ENCODE results near the gene RBM47. TPM values are rescaled to one million over a fixed set of nuclear protein-coding genes. Genes with fewer than 3 reads are reported as not detected.
A peak's percentile ranks its signal among the peaks of the same experiment; 100 is the strongest.

RBM47 gene
- total RNA-seq, 5 donors from 2014 or later (not counting 1 experiment from before 2014, with no cell fraction given), result 0.19 to 1.3 (median 0.79) TPM

DNA sequence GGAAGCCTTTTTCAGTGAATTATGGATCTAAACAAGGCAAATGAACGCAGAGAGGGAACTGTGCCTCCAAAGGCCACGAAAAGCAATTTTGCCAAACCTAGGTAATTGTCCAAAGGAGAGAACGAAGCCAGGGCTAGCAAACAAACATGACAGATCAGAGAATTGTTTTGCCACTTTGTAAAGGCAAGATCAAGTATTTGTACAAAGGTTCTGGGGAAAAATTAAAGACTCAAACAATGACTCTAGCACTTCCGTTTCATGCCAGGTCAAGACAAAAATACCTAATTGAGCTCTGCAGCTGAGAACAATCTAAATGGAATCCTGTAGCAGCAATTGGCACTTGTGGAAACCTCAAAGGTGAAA is 8.5 kb downstream of the RBM47 start:
- Histone ChIP-seq H3K36me3 (ENCODE audit: control insufficient read depth in 2 of 2, extremely low read depth in 1 of 2, insufficient read depth in 1 of 2, low read length in 1 of 2) (no peaks in the 10 kb centered on the region), H3K4me1 (ENCODE audit: control insufficient read depth in 1 of 2, extremely low read depth in 1 of 2, insufficient read depth in 2 of 2, low read length in 2 of 2) (peaks cover 0 to 2% of the 10 kb centered on the region in 2 experiments), H3K4me3 (ENCODE audit: control insufficient read depth in 1 of 2, extremely low read depth in 1 of 2, low read length in 1 of 2) (no peak overlapping the region), H3K27ac (ENCODE audit: low read length) (no peak overlapping the region), H3K9me3 (no peaks in the 10 kb centered on the region), H3K27me3 (replicated peaks in 1 of 2; ENCODE audit: control insufficient read depth in 2 of 2, extremely low read depth in 1 of 2, insufficient read depth in 2 of 2, low read length in 1 of 2) (peaks cover 0 to 6% of the 10 kb centered on the region in 2 experiments)
- 70% methylated on average over 2 of the region's 4 CpGs for WGBS (ENCODE audit: insufficient coverage)
- CTCF ChIA-PET, result no interaction called here
- ATAC-seq (replicated peaks in 1 of 4) (no peak), DNase-seq (no peak)
- peaks cover 0 to 4% (median 0%) of the 10 kb centered on the region in 3 donors for H3K9me3 Mint-ChIP-seq
- H3K4me1 Mint-ChIP-seq, result peaks cover 2 to 19% (median 4%) of the 10 kb centered on the region in 3 donors
- H3K36me3 Mint-ChIP-seq, result no peaks in the 10 kb centered on the region
- POLR2A ChIA-PET, result no interaction called here
- H3K27me3 Mint-ChIP-seq, result peaks cover 3 to 15% of the 10 kb centered on the region in 2 donors
- no peak overlapping the region for H3K27ac Mint-ChIP-seq
- no peak overlapping the region for H3K4me3 Mint-ChIP-seq

- POLR2A ChIA-PET, result interaction anchor here in 1 of 2 donors (0.5 kb wide), 1 partner anchor 906 kb away, joined by 4 read pairs; no protein-coding TSS in a partner anchor
These were observed 10.1 kb downstream of the RBM47 start for GRCh38 chr4:40619600-40619999.

DNA sequence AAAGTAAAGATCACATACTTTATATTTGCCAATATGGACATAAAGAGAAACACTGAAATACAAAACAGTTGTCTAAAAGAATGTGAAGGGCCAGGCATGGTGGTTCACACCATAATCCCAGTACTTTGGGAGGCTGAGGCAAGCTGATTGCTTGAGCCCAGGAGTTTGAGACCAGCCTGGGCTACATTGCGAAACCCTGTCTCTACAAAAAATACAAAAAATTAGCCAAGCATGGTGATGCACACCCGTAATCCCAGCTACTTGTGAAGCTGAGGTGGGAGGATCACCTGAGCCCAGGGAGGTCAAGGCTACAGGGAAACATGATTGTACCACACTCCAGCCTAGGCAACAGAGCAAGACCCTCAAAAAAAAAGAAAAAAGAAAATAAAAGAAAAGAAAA is 11.8 kb downstream of the RBM47 start:
- H3K27me3 Mint-ChIP-seq, result peaks cover 0 to 6% of the 10 kb centered on the region in 2 donors
- POLR2A ChIA-PET, result no interaction called here
- H3K36me3 Mint-ChIP-seq, result no peaks in the 10 kb centered on the region
- Histone ChIP-seq H3K27me3 (replicated peaks in 1 of 2; ENCODE audit: control insufficient read depth in 2 of 2, extremely low read depth in 1 of 2, insufficient read depth in 2 of 2, low read length in 1 of 2) (peaks cover 0 to 10% of the 10 kb centered on the region in 2 experiments), H3K9me3 (no peaks in the 10 kb centered on the region), H3K4me3 (ENCODE audit: control insufficient read depth in 1 of 2, extremely low read depth in 1 of 2, low read length in 1 of 2) (no peak overlapping the region), H3K4me1 (ENCODE audit: control insufficient read depth in 1 of 2, extremely low read depth in 1 of 2, insufficient read depth in 2 of 2, low read length in 2 of 2) (peaks cover 0 to 17% of the 10 kb centered on the region in 2 experiments), H3K27ac (ENCODE audit: low read length) (no peak overlapping the region), H3K36me3 (ENCODE audit: control insufficient read depth in 2 of 2, extremely low read depth in 1 of 2, insufficient read depth in 1 of 2, low read length in 1 of 2) (no peaks in the 10 kb centered on the region)
- 83% methylated on average over 1 of the region's 2 CpGs for WGBS (ENCODE audit: insufficient coverage)
- H3K27ac Mint-ChIP-seq, result no peak overlapping the region
- DNase-seq (no peak), ATAC-seq (replicated peaks in 1 of 4) (no peak)
- H3K4me1 Mint-ChIP-seq, result peaks cover 9 to 37% (median 12%) of the 10 kb centered on the region in 3 donors
- peaks cover 0 to 4% (median 0%) of the 10 kb centered on the region in 3 donors for H3K9me3 Mint-ChIP-seq
- CTCF ChIA-PET, result no interaction called here
- H3K4me3 Mint-ChIP-seq, result no peak overlapping the region

More at GRCh38 chr4:40619600-40619999, 10.1 kb downstream of the RBM47 start:
- CTCF ChIA-PET, result no interaction called here
- DNase-seq (no peak), ATAC-seq (replicated peaks in 1 of 4) (no peak)
- H3K4me1 Mint-ChIP-seq, result peaks cover 2 to 20% (median 4%) of the 10 kb centered on the region in 3 donors
- no peak overlapping the region for H3K4me3 Mint-ChIP-seq
- Histone ChIP-seq H3K36me3 (ENCODE audit: control insufficient read depth in 2 of 2, extremely low read depth in 1 of 2, insufficient read depth in 1 of 2, low read length in 1 of 2) (no peaks in the 10 kb centered on the region), H3K9me3 (no peaks in the 10 kb centered on the region), H3K27me3 (replicated peaks in 1 of 2; ENCODE audit: control insufficient read depth in 2 of 2, extremely low read depth in 1 of 2, insufficient read depth in 2 of 2, low read length in 1 of 2) (peaks cover 0 to 10% of the 10 kb centered on the region in 2 experiments), H3K4me3 (ENCODE audit: control insufficient read depth in 1 of 2, extremely low read depth in 1 of 2, low read length in 1 of 2) (no peak overlapping the region), H3K27ac (ENCODE audit: low read length) (no peak overlapping the region), H3K4me1 (ENCODE audit: control insufficient read depth in 1 of 2, extremely low read depth in 1 of 2, insufficient read depth in 2 of 2, low read length in 2 of 2) (peaks cover 0 to 4% of the 10 kb centered on the region in 2 experiments)
- peaks cover 3 to 9% of the 10 kb centered on the region in 2 donors for H3K27me3 Mint-ChIP-seq
- H3K27ac Mint-ChIP-seq, result no peak overlapping the region
- WGBS (ENCODE audit: insufficient coverage), result 83% methylated on average over 8 of the region's 11 CpGs
- H3K36me3 Mint-ChIP-seq, result no peaks in the 10 kb centered on the region
- peaks cover 0 to 4% (median 0%) of the 10 kb centered on the region in 3 donors for H3K9me3 Mint-ChIP-seq

DNA sequence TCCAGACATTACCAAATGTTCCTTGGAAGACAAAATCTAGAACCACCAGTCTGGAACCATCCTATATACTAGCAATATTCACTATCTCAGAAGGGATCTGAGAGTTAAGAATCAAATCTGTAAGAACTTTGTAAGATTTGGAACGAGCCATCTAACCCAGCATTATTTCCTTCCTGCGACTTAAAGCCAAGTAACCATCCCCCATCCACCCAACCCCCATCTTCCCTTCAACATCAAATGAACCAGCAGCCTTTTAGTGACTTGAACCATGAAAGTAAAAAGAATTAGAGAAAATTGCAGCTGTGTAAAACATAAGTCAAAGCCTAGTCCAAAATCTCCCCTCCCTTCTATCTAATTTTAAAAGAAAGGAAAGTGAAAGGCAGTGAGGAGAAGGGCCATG is 15.6 kb downstream of the RBM47 start:
- Mint-ChIP-seq H3K4me1 (peaks cover 5 to 21% (median 12%) of the 10 kb centered on the region in 3 donors), H3K27me3 (peaks cover 0 to 3% of the 10 kb centered on the region in 2 donors), H3K27ac (no peak overlapping the region), H3K36me3 (no peaks in the 10 kb centered on the region), H3K4me3 (peak overlapping the region in 1 of 3 donors; percentile 11), H3K9me3 (no peaks in the 10 kb centered on the region)
- whole genome bisulfite sequencing (ENCODE audit: insufficient coverage), result no CpG with 5 or more reads among the region's 2 CpGs
- ATAC-seq (replicated peaks in 1 of 4) (no peak), DNase-seq (no peak)
- POLR2A ChIA-PET, result interaction anchor here in 1 of 2 donors (0.5 kb wide), 1 partner anchor 525 kb away, joined by 11 read pairs; no protein-coding TSS in a partner anchor
- peaks cover 0 to 12% of the 10 kb centered on the region in 2 experiments for H3K27me3 ChIP-seq (replicated peaks in 1 of 2; ENCODE audit: control insufficient read depth in 2 of 2, extremely low read depth in 1 of 2, insufficient read depth in 2 of 2, low read length in 1 of 2)
- CTCF ChIA-PET, result no interaction called here
- peaks cover 0 to 17% of the 10 kb centered on the region in 2 experiments for H3K4me1 ChIP-seq (ENCODE audit: control insufficient read depth in 1 of 2, extremely low read depth in 1 of 2, insufficient read depth in 2 of 2, low read length in 2 of 2)
- H3K9me3 ChIP-seq, result no peaks in the 10 kb centered on the region
- no peak overlapping the region for H3K27ac ChIP-seq (ENCODE audit: low read length)
- no peaks in the 10 kb centered on the region for H3K36me3 ChIP-seq (ENCODE audit: control insufficient read depth in 2 of 2, extremely low read depth in 1 of 2, insufficient read depth in 1 of 2, low read length in 1 of 2)
- H3K4me3 ChIP-seq (ENCODE audit: control insufficient read depth in 1 of 2, extremely low read depth in 1 of 2, low read length in 1 of 2), result no peak overlapping the region

GRCh38 chr4:40613456-40613855 is 16.2 kb downstream of the RBM47 start:
- Histone ChIP-seq H3K27me3 (replicated peaks in 1 of 2; ENCODE audit: control insufficient read depth in 2 of 2, extremely low read depth in 1 of 2, insufficient read depth in 2 of 2, low read length in 1 of 2) (peaks cover 0 to 7% of the 10 kb centered on the region in 2 experiments), H3K4me1 (ENCODE audit: control insufficient read depth in 1 of 2, extremely low read depth in 1 of 2, insufficient read depth in 2 of 2, low read length in 2 of 2) (peaks cover 0 to 17% of the 10 kb centered on the region in 2 experiments), H3K4me3 (ENCODE audit: control insufficient read depth in 1 of 2, extremely low read depth in 1 of 2, low read length in 1 of 2) (no peak overlapping the region), H3K9me3 (no peaks in the 10 kb centered on the region), H3K27ac (ENCODE audit: low read length) (no peak overlapping the region), H3K36me3 (ENCODE audit: control insufficient read depth in 2 of 2, extremely low read depth in 1 of 2, insufficient read depth in 1 of 2, low read length in 1 of 2) (no peaks in the 10 kb centered on the region)
- ChIA-PET POLR2A (no interaction called here), CTCF (no interaction called here)
- DNase-seq (no peak), ATAC-seq (replicated peaks in 1 of 4) (no peak)
- Mint-ChIP-seq H3K27ac (no peak overlapping the region), H3K4me3 (peak overlapping the region in 1 of 3 donors; percentile 11), H3K27me3 (no peaks in the 10 kb centered on the region), H3K9me3 (no peaks in the 10 kb centered on the region), H3K36me3 (no peaks in the 10 kb centered on the region), H3K4me1 (peaks cover 5 to 21% (median 12%) of the 10 kb centered on the region in 3 donors)
- no CpG with 5 or more reads among the region's 1 CpG for WGBS (ENCODE audit: insufficient coverage)

DNA sequence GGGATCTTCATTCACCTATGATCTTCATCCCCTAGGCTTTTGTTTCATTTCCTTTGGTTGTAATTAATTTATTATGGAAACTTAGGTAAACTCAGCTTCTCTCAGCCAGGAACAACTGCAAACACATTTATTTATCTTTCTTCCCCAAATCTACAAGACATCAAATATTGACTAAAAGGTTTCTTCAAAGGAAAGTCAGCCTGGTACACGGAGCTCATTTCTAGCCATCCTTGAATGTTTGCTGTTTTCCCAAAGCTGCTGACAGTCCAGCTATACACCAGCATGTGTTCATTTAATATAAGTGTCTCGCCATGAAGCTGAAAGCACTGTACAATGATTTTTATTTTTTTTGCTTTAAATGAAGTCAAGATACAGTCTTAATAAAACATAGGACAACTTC is 16.8 kb downstream of the RBM47 start:
- Mint-ChIP-seq H3K4me3 (no peak overlapping the region), H3K36me3 (no peaks in the 10 kb centered on the region)
- CTCF ChIA-PET, result interaction anchor here in 1 of 2 donors (0.5 kb wide), 1 partner anchor 294 kb away, joined by 3 read pairs; no protein-coding TSS in a partner anchor

More for the DNA sequence above, 16.8 kb downstream of the RBM47 start:
- Mint-ChIP-seq H3K9me3 (no peaks in the 10 kb centered on the region), H3K27ac (no peak overlapping the region), H3K27me3 (no peaks in the 10 kb centered on the region), H3K4me1 (peaks cover 5 to 21% (median 12%) of the 10 kb centered on the region in 3 donors)
- ATAC-seq (replicated peaks in 1 of 4), result no peak
- DNase-seq, result no peak
- no peaks in the 10 kb centered on the region for H3K36me3 ChIP-seq (ENCODE audit: control insufficient read depth in 2 of 2, extremely low read depth in 1 of 2, insufficient read depth in 1 of 2, low read length in 1 of 2)
- H3K9me3 ChIP-seq, result no peaks in the 10 kb centered on the region
- peaks cover 0 to 6% of the 10 kb centered on the region in 2 experiments for H3K27me3 ChIP-seq (replicated peaks in 1 of 2; ENCODE audit: control insufficient read depth in 2 of 2, extremely low read depth in 1 of 2, insufficient read depth in 2 of 2, low read length in 1 of 2)
- no peak overlapping the region for H3K27ac ChIP-seq (ENCODE audit: low read length)
- POLR2A ChIA-PET, result interaction anchor here in 1 of 2 donors (0.6 kb wide), 1 partner anchor 1568 kb away, joined by 4 read pairs; no protein-coding TSS in a partner anchor
- no peak overlapping the region for H3K4me3 ChIP-seq (ENCODE audit: control insufficient read depth in 1 of 2, extremely low read depth in 1 of 2, low read length in 1 of 2)
- WGBS (ENCODE audit: insufficient coverage), result no CpG with 5 or more reads among the region's 2 CpGs
- H3K4me1 ChIP-seq (ENCODE audit: control insufficient read depth in 1 of 2, extremely low read depth in 1 of 2, insufficient read depth in 2 of 2, low read length in 2 of 2), result peaks cover 0 to 17% of the 10 kb centered on the region in 2 experiments
